OCI-LY3 (cell line): ENCODE measurements around the gene UGT1A4.

Source experiments
- H2AFZ ChIP-seq: fragments of 200-600, 300-600 bp; shearing (Covaris generic); 2 replicates; pipeline ENCODE4 v1.6.0; 2014; ENCODE audit warnings: antibody characterized with exemption, low read depth, low read length
- H3K27ac ChIP-seq: fragments of 200-600, 300-600 bp; sonication (generic); 2 replicates; pipeline ENCODE4 v1.5.1; 2014; ENCODE audit warnings: mild to moderate bottlenecking, low read length, moderate library complexity, mixed read lengths
- H3K27me3 ChIP-seq: fragments of 200-600, 300-600 bp; sonication (generic); 2 replicates; pipeline ENCODE4 v1.6.1; 2014; ENCODE audit warnings: low read depth, low read length, mixed read lengths
- H3K36me3 ChIP-seq: fragments of 200-600, 300-600 bp; sonication (generic); replicated peaks from 2 replicates; pipeline ENCODE3; 2014; ENCODE audit warnings: low read depth, low read length, mixed read lengths
- H3K4me1 ChIP-seq: fragments of 300-600, 200-600 bp; sonication (generic); 2 replicates; pipeline ENCODE4 v1.6.1; 2014; ENCODE audit warnings: low read length, mixed read lengths
- H3K4me2 ChIP-seq: fragments of 200-600, 300-600 bp; sonication (generic); 2 replicates; pipeline ENCODE4 v1.6.1; 2014; ENCODE audit warnings: low read length, mixed read lengths
- H3K4me3 ChIP-seq: fragments of 300-600, 200-600 bp; sonication (generic); 2 replicates; pipeline ENCODE4 v1.5.1; 2014; ENCODE audit warnings: antibody characterized with exemption, mild to moderate bottlenecking, low read length, moderate library complexity
- H3K79me2 ChIP-seq: fragments of 300-600, 200-600 bp; shearing (Covaris generic); 2 replicates; pipeline ENCODE4 v1.6.1; 2014; ENCODE audit warnings: mild to moderate bottlenecking, low read length, mixed read lengths
- H3K9ac ChIP-seq: fragments of 300-600, 200-600 bp; shearing (Covaris generic); 2 replicates; pipeline ENCODE4 v1.6.0; 2014; ENCODE audit warnings: mild to moderate bottlenecking, low read length, moderate library complexity
- H3K9me3 ChIP-seq: fragments of 200-600, 300-600 bp; shearing (Covaris generic); 2 replicates; pipeline ENCODE4 v1.6.1; 2014; ENCODE audit warnings: low read length, mixed read lengths; ENCODE audit not compliant: insufficient read depth
- H4K20me1 ChIP-seq: fragments of 200-600, 300-600 bp; sonication (generic); 2 replicates; pipeline ENCODE4 v1.6.1; 2016; ENCODE audit warnings: low read length, mixed read lengths; ENCODE audit not compliant: insufficient read depth
- EZH2phosphoT487 ChIP-seq: fragments of 200-600 bp; shearing (Covaris generic); IDR thresholded peaks from 2 replicates; pipeline ENCODE4 v1.6.1; 2018; ENCODE audit warnings: antibody characterized with exemption, mixed run types, low read depth
- TF ChIP-seq, protein P1 (sequence below): fragments of 200-600, 300-600 bp; sonication (generic); IDR thresholded peaks from 2 replicates; pipeline ENCODE4 v1.5.1; 2014; ENCODE audit warnings: antibody characterized with exemption, low read length, low read depth

The UGT1A4 gene

DNA sequence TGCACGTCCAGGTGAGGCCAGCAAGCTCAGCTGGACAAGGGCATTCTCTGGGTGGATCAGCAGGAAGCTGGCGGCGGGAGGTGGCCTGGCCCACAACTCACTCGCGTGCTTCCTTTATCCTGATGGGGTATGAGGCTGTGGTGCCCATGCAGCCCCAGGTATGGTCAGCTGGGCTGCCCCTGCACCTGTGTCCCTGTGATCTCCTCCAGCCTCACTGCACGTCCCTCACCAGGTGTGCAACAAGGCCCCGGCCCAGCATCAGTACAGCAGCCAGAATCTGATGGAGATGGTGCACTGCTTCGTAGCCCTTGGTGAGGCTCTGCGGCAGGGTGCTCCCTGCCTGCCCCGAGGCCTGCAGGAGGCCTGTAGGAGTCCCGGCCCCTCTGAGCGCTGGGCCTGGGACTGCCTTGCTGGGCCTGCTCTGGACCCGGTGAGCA lies 77.2 kb downstream of the UGT1A4 start:
- no peak for TF ChIP-seq EZH2phosphoT487
- TF ChIP-seq, protein P1, sequence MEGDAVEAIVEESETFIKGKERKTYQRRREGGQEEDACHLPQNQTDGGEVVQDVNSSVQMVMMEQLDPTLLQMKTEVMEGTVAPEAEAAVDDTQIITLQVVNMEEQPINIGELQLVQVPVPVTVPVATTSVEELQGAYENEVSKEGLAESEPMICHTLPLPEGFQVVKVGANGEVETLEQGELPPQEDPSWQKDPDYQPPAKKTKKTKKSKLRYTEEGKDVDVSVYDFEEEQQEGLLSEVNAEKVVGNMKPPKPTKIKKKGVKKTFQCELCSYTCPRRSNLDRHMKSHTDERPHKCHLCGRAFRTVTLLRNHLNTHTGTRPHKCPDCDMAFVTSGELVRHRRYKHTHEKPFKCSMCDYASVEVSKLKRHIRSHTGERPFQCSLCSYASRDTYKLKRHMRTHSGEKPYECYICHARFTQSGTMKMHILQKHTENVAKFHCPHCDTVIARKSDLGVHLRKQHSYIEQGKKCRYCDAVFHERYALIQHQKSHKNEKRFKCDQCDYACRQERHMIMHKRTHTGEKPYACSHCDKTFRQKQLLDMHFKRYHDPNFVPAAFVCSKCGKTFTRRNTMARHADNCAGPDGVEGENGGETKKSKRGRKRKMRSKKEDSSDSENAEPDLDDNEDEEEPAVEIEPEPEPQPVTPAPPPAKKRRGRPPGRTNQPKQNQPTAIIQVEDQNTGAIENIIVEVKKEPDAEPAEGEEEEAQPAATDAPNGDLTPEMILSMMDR: no peak
- Histone ChIP-seq H4K20me1 (no peaks in the 10 kb centered on the region), H3K4me1 (no peaks in the 10 kb centered on the region), H3K36me3 (no peaks in the 10 kb centered on the region), H3K4me2 (no peak overlapping the region), H3K27ac (no peak overlapping the region), H3K9me3 (no peaks in the 10 kb centered on the region), H3K27me3 (no peaks in the 10 kb centered on the region), H2AFZ (no peak overlapping the region), H3K4me3 (no peak overlapping the region), H3K9ac (no peak overlapping the region), H3K79me2 (no peaks in the 10 kb centered on the region)

DNA sequence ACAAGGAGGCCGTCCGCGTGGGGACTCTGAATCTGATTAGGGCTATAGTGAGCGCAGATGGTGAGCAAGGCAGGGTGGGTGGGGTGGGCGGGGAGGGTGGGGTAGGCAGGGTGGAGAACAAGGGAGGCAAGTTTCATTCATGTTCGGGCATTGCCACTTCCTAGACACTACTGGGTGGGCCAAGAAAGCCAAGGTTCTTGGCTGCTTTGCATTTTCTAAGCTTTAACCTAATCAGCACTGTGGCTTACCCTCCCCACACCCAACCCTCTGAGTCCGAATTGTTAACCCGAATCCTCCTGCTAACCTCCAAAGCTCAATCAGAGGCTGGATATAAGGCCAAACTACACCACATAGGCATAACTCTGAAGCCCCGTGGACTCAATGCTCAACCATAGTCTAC lies 77.7 kb downstream of the UGT1A4 start:
- H3K79me2 ChIP-seq: no peaks in the 10 kb centered on the region
- H3K27me3 ChIP-seq: no peaks in the 10 kb centered on the region
- H3K9me3 ChIP-seq: no peaks in the 10 kb centered on the region
- no peak for TF ChIP-seq EZH2phosphoT487
- TF ChIP-seq, protein P1: no peak
- H3K4me2 ChIP-seq: no peak overlapping the region
- H3K4me3 ChIP-seq: no peak overlapping the region
- H3K4me1 ChIP-seq: no peaks in the 10 kb centered on the region
- no peak overlapping the region for H3K9ac ChIP-seq
- H2AFZ ChIP-seq: no peak overlapping the region
- no peak overlapping the region for H3K27ac ChIP-seq
- H3K36me3 ChIP-seq: no peaks in the 10 kb centered on the region
- no peaks in the 10 kb centered on the region for H4K20me1 ChIP-seq

DNA sequence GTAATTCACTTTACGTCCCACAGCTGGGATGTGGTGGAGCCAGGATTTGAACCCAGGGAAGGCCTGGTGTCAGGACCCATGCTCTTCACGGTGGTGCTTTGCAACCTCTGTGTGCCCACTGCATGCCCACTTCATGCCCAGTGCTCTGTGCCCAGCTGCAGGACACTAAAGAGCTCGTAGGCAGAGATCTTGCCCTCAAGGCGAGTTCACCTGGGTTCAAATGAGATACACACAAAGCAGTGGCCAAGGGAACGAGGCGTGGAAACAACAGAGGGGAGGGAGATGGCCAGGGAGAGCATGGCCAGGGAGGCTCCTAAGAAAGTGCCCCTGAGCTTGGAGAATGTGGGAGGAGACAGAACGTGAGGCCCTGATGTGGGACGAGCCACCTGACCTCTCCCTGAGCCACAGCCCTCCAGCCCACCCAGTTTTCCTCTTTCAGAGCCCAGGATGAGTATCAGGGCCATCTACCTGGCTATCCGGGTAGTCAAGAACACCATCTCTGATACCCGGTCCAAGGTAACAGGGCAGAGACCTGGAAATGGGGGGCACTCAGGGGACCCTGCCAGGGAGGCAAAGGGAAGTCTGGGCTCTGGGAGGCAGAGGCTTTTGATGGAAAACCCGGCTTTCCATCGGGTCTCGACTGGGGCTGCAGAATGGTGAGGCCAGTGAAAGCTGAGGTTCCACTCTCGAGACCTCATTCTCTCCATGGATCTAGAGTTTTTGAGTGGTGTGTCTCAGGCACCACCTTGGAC lies 80.0 kb downstream of the UGT1A4 start:
- Histone ChIP-seq H3K4me1 (no peaks in the 10 kb centered on the region), H3K79me2 (no peaks in the 10 kb centered on the region), H3K4me3 (no peak overlapping the region), H3K4me2 (no peak overlapping the region), H2AFZ (no peak overlapping the region), H3K9ac (no peak overlapping the region), H3K27me3 (no peaks in the 10 kb centered on the region), H3K36me3 (no peaks in the 10 kb centered on the region), H3K27ac (no peak overlapping the region), H4K20me1 (no peaks in the 10 kb centered on the region), H3K9me3 (no peaks in the 10 kb centered on the region)
- no peak for TF ChIP-seq EZH2phosphoT487
- TF ChIP-seq, protein P1: no peak

DNA sequence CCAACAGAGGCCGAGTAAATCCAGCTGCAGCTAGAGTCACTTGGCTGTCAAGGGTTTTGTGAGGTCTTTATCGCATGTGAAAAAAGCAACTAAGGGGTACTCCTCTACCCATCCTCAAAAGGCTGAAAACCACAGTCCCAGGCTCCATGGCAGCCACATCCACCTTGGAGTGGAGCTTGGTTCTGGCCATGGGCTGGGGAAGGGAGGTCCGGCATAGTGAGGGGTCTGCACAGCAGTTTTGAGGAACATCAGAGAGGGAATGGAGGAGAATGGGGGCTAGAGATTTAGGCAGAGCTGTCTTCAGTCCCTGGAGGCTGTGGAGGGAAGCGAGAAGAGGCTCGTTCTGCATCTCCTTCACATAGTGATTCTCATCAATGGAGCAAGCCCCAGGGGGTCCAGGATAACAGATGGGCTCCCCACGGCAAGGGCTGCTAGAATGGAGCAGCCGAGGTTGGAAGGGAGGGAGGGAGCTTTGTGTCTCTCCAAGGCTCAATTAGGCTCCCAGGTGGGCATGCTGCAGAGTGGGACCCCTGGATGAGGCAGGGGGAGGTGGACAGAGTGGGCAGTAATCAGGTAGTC lies 80.6 kb downstream of the UGT1A4 start:
- Histone ChIP-seq H3K79me2 (no peaks in the 10 kb centered on the region), H2AFZ (no peak overlapping the region), H3K4me2 (no peak overlapping the region), H3K9ac (no peak overlapping the region), H3K4me3 (no peak overlapping the region), H3K4me1 (no peaks in the 10 kb centered on the region), H3K36me3 (no peaks in the 10 kb centered on the region), H3K27ac (no peak overlapping the region), H4K20me1 (no peaks in the 10 kb centered on the region), H3K27me3 (no peaks in the 10 kb centered on the region), H3K9me3 (no peaks in the 10 kb centered on the region)
- no peak for TF ChIP-seq EZH2phosphoT487
- TF ChIP-seq, protein P1: no peak
